GM12878 (cell line): ENCODE measurements around the gene SLC39A5. TPM values are rescaled to one million over a fixed set of nuclear protein-coding genes. Genes with fewer than 3 reads are reported as not detected.

Source experiments
- ATAC-seq: fragments of 200-7000 bp; cut with Tn5 transposase; 3 replicates; pipeline ENCODE4 v1.9.1; 2020; ENCODE audit warnings: mild to moderate bottlenecking, moderate library complexity
- BruUV-seq: library from RNA; stranded (reverse); fragments of 400-500 nt; replicated peaks from 2 replicates; lab custom pipeline; 2021; lab: Mats Ljungman, UMichigan
- CTCF ChIA-PET: fragments of 300-600 bp; sonication (Branson Sonifier 250); formaldehyde crosslinking; extraction: SDS; loops from one replicate; lab custom pipeline; 2021; ENCODE audit warnings: inconsistent platforms; lab: Yijun Ruan, JAX
- POLR2A ChIA-PET: fragments of 350-600 bp; formaldehyde crosslinking; extraction: SDS; loops from one replicate; lab custom pipeline; 2021; ENCODE audit warnings: inconsistent platforms; lab: Charles Lee
- RAD21 ChIA-PET: fragments of 300-600 bp; sonication (Branson Sonifier 250); formaldehyde crosslinking; loops from one replicate; lab custom pipeline; 2023; ENCODE audit warnings: antibody characterized with exemption; ENCODE audit not compliant: unreplicated experiment; lab: Charles Lee
- SMC1A ChIA-PET: fragments of 300-600 bp; sonication (Branson Sonifier 250); formaldehyde crosslinking; loops from one replicate; lab custom pipeline; 2023; ENCODE audit not compliant: unreplicated experiment, uncharacterized antibody; lab: Charles Lee
- DNase-seq: peaks from one replicate; pipeline ENCODE4 v3.0.0-alpha.2; 2011; ENCODE audit warnings: low read depth, low spot score
- FAIRE-seq: peaks from 3 replicates; lab custom pipeline; 2011; peaks lifted over from hg19 to GRCh38; lab: Jason Lieb, UNC
- H2AFZ ChIP-seq: 2 replicates; pipeline ENCODE4 v1.6.0; 2011; ENCODE audit warnings: low read depth, low read length, control low read depth; ENCODE audit not compliant: control insufficient read depth
- H3K27ac ChIP-seq: 2 replicates; pipeline ENCODE4 v1.5.1; 2011; ENCODE audit warnings: control low read depth; ENCODE audit not compliant: control insufficient read depth, insufficient read depth
- H3K27me3 ChIP-seq, 2 experiments: replicated peaks in 1 of 2; 2 replicates each; pipeline versions ENCODE4 v1.6.0 to v1.6.1; 2011; ENCODE audit warnings: low read length in 1 of 2; ENCODE audit not compliant: control insufficient read depth in 2 of 2, insufficient read depth in 2 of 2
- H3K36me3 ChIP-seq, 2 experiments: 2 replicates each; pipeline ENCODE4 v1.5.1; 2011; ENCODE audit warnings: low read length in 1 of 2; ENCODE audit not compliant: control insufficient read depth in 2 of 2, insufficient read depth in 2 of 2
- H3K4me1 ChIP-seq: 2 replicates; pipeline ENCODE4 v1.6.1; 2011; ENCODE audit warnings: mild to moderate bottlenecking, low read length, moderate library complexity, mixed read lengths; ENCODE audit not compliant: control insufficient read depth, insufficient read depth
- H3K4me2 ChIP-seq: 2 replicates; pipeline ENCODE4 v1.6.0; 2011; ENCODE audit warnings: control low read depth; ENCODE audit not compliant: control insufficient read depth, insufficient read depth
- H3K4me3 ChIP-seq: fragments of 200-600 bp; sonication (generic); 2 replicates; pipeline ENCODE4 v1.5.1; 2016
- H3K79me2 ChIP-seq: 2 replicates; pipeline ENCODE4 v1.6.0; 2011; ENCODE audit warnings: low read length; ENCODE audit not compliant: control insufficient read depth, insufficient read depth
- H3K9ac ChIP-seq: 2 replicates; pipeline ENCODE4 v1.8.0; 2011; ENCODE audit warnings: low read length, control low read depth, mixed read lengths; ENCODE audit not compliant: control insufficient read depth, insufficient read depth
- H3K9me3 ChIP-seq: replicated peaks from 3 replicates; pipeline ENCODE4 v1.5.1; 2011; ENCODE audit warnings: mild to moderate bottlenecking, low read length; ENCODE audit not compliant: control insufficient read depth, insufficient read depth
- H4K20me1 ChIP-seq: 2 replicates; pipeline ENCODE4 v1.6.0; 2011; ENCODE audit not compliant: control insufficient read depth, insufficient read depth
- REST ChIP-seq: IDR thresholded peaks from 2 replicates; pipeline ENCODE4 v1.6.1; 2012; ENCODE audit warnings: mild to moderate bottlenecking, low read depth, low read length
- WGBS: methylation state at CpG from one replicate; pipeline ENCODE4 v1.1.6; 2016; ENCODE audit warnings: low lambda C conversion rate; ENCODE audit not compliant: insufficient replicate concordance, insufficient coverage; ENCODE audit errors: missing lambda C conversion rate; 5-methylcytosine and 5-hydroxymethylcytosine counted together
- in situ Hi-C: fragments of 300-500 bp; cut with MboI; formaldehyde crosslinking; loops from 9 replicates; pipeline ENCODE4 v1.14.3; 2018; ENCODE audit warnings: mixed read lengths
- intact Hi-C: fragments of 100-400 bp; cut with micrococcal nuclease; formaldehyde crosslinking; loops from one replicate; pipeline ENCODE4 v1.14.2; 2022; ENCODE audit not compliant: unreplicated experiment
- polyA plus RNA-seq, 11 experiments: library from polyadenylated mRNA; depleted of rRNA in 4 of 11; unstranded in 6 of 11; stranded (reverse) in 5 of 11; fragments of >200 nt; fragmentation: Nextera tagmentation in 4 of 11; fragmentation: Illumina TruSeq in 1 of 11; extraction: Ambion mirVana in 4 of 11; extraction: Trizol in 1 of 11; gene quantifications; 1 replicate in 1 of 11; 2 replicates in 10 of 11; pipeline versions ENCODE4 v1.2.1 to v1.2.3, GENCODE V29; 2011 to 2016; ENCODE audit warnings: inconsistent platforms in 2 of 11, missing spikeins in 2 of 11, low read depth in 1 of 11
- total RNA-seq, 4 experiments: library from RNA; depleted of rRNA in 3 of 4; stranded (reverse); fragments of >200 nt in 3 of 4; fragmentation: Illumina TruSeq in 1 of 4; extraction: Trizol in 1 of 4; gene quantifications; 2 replicates each; pipeline versions ENCODE4 v1.2.1 to v1.2.3, GENCODE V29; 2013 to 2021
- TF ChIP-seq, protein P1 (sequence below): fragments of 450-650 bp; conservative IDR thresholded peaks from 2 replicates; pipeline ENCODE4 v1.6.1; 2017; ENCODE audit warnings: mild to moderate bottlenecking, moderate library complexity

Gene SLC39A5
- total and polyA plus RNA-seq, 10 of the 15 experiments (the other 5 are each of a cell fraction or from before 2014, with no cell fraction given) = 0.15 to 0.56 (median 0.15) TPM; not detected in 7

DNA sequence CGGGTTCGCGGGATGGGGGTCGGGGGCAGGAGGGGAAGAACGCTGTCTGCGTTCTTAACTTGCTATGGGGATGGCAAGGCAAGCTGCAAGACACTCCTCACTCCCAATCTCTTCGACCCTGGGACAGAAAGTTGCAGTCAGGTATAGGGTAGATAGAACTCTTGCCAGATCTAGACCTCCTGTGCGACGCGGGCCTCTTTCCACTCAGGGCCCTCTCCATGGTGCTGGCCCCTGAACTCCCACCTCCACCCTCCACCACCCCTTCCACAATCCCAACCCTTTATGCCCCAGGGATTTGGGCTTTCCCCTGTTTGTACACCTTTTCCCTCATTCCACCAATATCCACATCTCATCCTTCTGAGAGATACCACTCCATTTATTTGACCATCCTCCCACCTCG is 4.9 kb upstream of the SLC39A5 start:
- peaks cover 0 to 2% of the 10 kb centered on the region in 2 experiments; a peak in 1 of 4 replicates for H3K36me3 ChIP-seq
- RAD21 ChIA-PET = no interaction called here
- H3K4me1 ChIP-seq = 0 out of 2 replicates have a peak, but pooled peaks cover 3% of the 10 kb centered on the region
- no peak for DNase-seq
- H3K27me3 ChIP-seq = no peaks in the 10 kb centered on the region
- peak overlapping the region; percentile 97 for H3K4me3 ChIP-seq
- no peak for ATAC-seq
- CTCF ChIA-PET = interaction anchor here (1.0 to 1.6 kb wide), 5 partner anchors 15 to 91 kb away, joined by 3 to 5 read pairs (median 4); partner anchors contain the start of gene CNPY2
- peaks cover 29% of the 10 kb centered on the region for H3K79me2 ChIP-seq
- H3K27ac ChIP-seq = no peak overlapping the region
- intact Hi-C loops = loop anchor here (1.0 to 2.0 kb wide), 4 partner anchors 18 to 106 kb away; no protein-coding TSS in a partner anchor
- WGBS = 19% methylated on average over 11 of the region's 11 CpGs
- FAIRE-seq = no peak
- no peaks in the 10 kb centered on the region; the same call in 2 of the 3 replicates for H3K9me3 ChIP-seq
- no TSS peak for BruUV-seq
- peak; percentile 81 for TF ChIP-seq REST
- TF ChIP-seq, protein P1, sequence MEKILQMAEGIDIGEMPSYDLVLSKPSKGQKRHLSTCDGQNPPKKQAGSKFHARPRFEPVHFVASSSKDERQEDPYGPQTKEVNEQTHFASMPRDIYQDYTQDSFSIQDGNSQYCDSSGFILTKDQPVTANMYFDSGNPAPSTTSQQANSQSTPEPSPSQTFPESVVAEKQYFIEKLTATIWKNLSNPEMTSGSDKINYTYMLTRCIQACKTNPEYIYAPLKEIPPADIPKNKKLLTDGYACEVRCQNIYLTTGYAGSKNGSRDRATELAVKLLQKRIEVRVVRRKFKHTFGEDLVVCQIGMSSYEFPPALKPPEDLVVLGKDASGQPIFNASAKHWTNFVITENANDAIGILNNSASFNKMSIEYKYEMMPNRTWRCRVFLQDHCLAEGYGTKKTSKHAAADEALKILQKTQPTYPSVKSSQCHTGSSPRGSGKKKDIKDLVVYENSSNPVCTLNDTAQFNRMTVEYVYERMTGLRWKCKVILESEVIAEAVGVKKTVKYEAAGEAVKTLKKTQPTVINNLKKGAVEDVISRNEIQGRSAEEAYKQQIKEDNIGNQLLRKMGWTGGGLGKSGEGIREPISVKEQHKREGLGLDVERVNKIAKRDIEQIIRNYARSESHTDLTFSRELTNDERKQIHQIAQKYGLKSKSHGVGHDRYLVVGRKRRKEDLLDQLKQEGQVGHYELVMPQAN = no peak
- TF ChIP-seq, all 136 proteins: peak for 1
- Histone ChIP-seq H3K4me2 (peak overlapping the region; percentile 84), H2AFZ (no peak overlapping the region), H4K20me1 (no peaks in the 10 kb centered on the region), H3K9ac (peak overlapping the region; percentile 97)
- ChIA-PET SMC1A (no interaction called here), POLR2A (interaction anchor here (0.5 kb wide), 2 partner anchors 123 to 125 kb away, joined by 3 read pairs; no protein-coding TSS in a partner anchor)
- in situ Hi-C loops = no loop called here
